HepG2 (cell line): ENCODE data around the gene CTIF.

Experiments used
- ATF2 ChIP-seq: sonication (generic); formaldehyde crosslinking; IDR thresholded peaks from 2 replicates; pipeline ENCODE4 v1.4.0; 2020; ENCODE audit warnings: missing genetic modification reagents
- CTCF ChIP-seq: sonication (generic); formaldehyde crosslinking; IDR thresholded peaks from 2 replicates; pipeline ENCODE4 v1.5.0; 2020; ENCODE audit warnings: mild to moderate bottlenecking, missing genetic modification reagents, moderate library complexity
- KDM1A ChIP-seq: IDR thresholded peaks from 2 replicates; pipeline ENCODE4 v1.6.1; 2016; ENCODE audit warnings: missing compliant biosample characterization
- STAT5B ChIP-seq: sonication (generic); formaldehyde crosslinking; IDR thresholded peaks from 2 replicates; pipeline ENCODE4 v1.4.0; 2020; ENCODE audit warnings: missing genetic modification reagents
- TCF7 ChIP-seq: sonication (generic); IDR thresholded peaks from 2 replicates; pipeline ENCODE4 v1.6.1; 2016; ENCODE audit warnings: antibody characterized with exemption, low read depth
- TEAD3 ChIP-seq: optimal IDR thresholded peaks from 2 replicates; pipeline ENCODE3; 2016; ENCODE audit warnings: borderline replicate concordance
- ZBTB1 ChIP-seq: sonication (generic); formaldehyde crosslinking; IDR thresholded peaks from 2 replicates; pipeline ENCODE4 v1.4.0; 2020; ENCODE audit warnings: missing genetic modification reagents, borderline replicate concordance
- ZBTB40 ChIP-seq, 2 experiments: fragments of 450-650 bp in 1 of 2; sonication (generic) in 1 of 2; formaldehyde crosslinking in 1 of 2; IDR thresholded peaks; 2 replicates each; pipeline versions ENCODE4 v1.6.1 to v1.8.0; 2016 to 2022; ENCODE audit warnings: antibody characterized with exemption in 1 of 2, mild to moderate bottlenecking in 1 of 2, missing genetic modification reagents in 1 of 2
- ZC3H13 ChIP-seq: sonication (generic); formaldehyde crosslinking; IDR thresholded peaks from 2 replicates; pipeline ENCODE4 v1.8.1; 2023; ENCODE audit warnings: mild to moderate bottlenecking, missing genetic modification reagents, moderate library complexity
- ZFP41 ChIP-seq: sonication (generic); formaldehyde crosslinking; IDR thresholded peaks from 2 replicates; pipeline ENCODE4 v1.4.0; 2020; ENCODE audit warnings: mild to moderate bottlenecking, missing genetic modification reagents, borderline replicate concordance
- ZNF12 ChIP-seq: sonication (generic); formaldehyde crosslinking; IDR thresholded peaks from 2 replicates; pipeline ENCODE4 v1.5.0; 2020; ENCODE audit warnings: missing genetic modification reagents
- ZNF350 ChIP-seq: sonication (generic); formaldehyde crosslinking; IDR thresholded peaks from 2 replicates; pipeline ENCODE4 v1.4.0; 2020; ENCODE audit warnings: mild to moderate bottlenecking, low read depth, missing genetic modification reagents, borderline replicate concordance
- ZNF451 ChIP-seq: sonication (generic); formaldehyde crosslinking; IDR thresholded peaks from 2 replicates; pipeline ENCODE4 v1.5.0; 2020; ENCODE audit warnings: mild to moderate bottlenecking, missing genetic modification reagents
- ZNF639 ChIP-seq: conservative IDR thresholded peaks from 2 replicates; pipeline ENCODE4 v1.6.1; 2018; ENCODE audit warnings: missing genetic modification reagents

GRCh38 chr18:48620071-48620470 lies 81.2 kb downstream of the CTIF start:
- no peak for TF ChIP-seq ZNF451 (CRISPR knock-in tag)
- no peak for TF ChIP-seq KDM1A
- no peak for TF ChIP-seq ZC3H13 (CRISPR knock-in tag)
- no peak for TF ChIP-seq TEAD3 (CRISPR knock-in tag)
- no peak for TF ChIP-seq CTCF (CRISPR knock-in tag)
- TF ChIP-seq ZBTB40 (IDR thresholded peaks at IDR 0.05), result no peak
- no peak for TF ChIP-seq ZBTB40 (CRISPR knock-in tag; IDR thresholded peaks at IDR 0.05)
- TF ChIP-seq ZBTB1 (CRISPR knock-in tag), result no peak
- no peak for TF ChIP-seq ATF2 (CRISPR knock-in tag)
- TF ChIP-seq TCF7, result no peak
- TF ChIP-seq STAT5B (CRISPR knock-in tag), result no peak
- no peak for TF ChIP-seq ZFP41 (CRISPR knock-in tag)
- no peak for TF ChIP-seq ZNF350 (CRISPR knock-in tag)
- TF ChIP-seq ZNF639, result no peak
- no peak for TF ChIP-seq ZNF12 (CRISPR knock-in tag)
